GM10266 (cell line): ENCODE measurements around the gene TGFB2.

ENCODE experiments used
- DNase-seq: peaks from one replicate; pipeline ENCODE4 v3.0.0; 2012; ENCODE audit errors: extremely low spot score
- CTCF ChIP-seq: IDR thresholded peaks from 2 replicates; pipeline ENCODE4 v1.5.1; 2012; ENCODE audit warnings: mild to moderate bottlenecking, low read depth; ENCODE audit not compliant: control insufficient read depth, insufficient read depth; ENCODE audit errors: missing control alignments

The TGFB2 gene

GRCh38 chr1:218402786-218403120, 57.6 kb downstream of the TGFB2 start:
- no peak for DNase-seq
- no peak for TF ChIP-seq CTCF

GRCh38 chr1:218403300-218403699, 58.2 kb downstream of the TGFB2 start:
- DNase-seq, result no peak
- TF ChIP-seq CTCF, result no peak

- no peak for TF ChIP-seq CTCF
- no peak for DNase-seq
Measured at GRCh38 chr1:218407630-218408029, 62.5 kb downstream of the TGFB2 start.

GRCh38 chr1:218408135-218408534, 63.0 kb downstream of the TGFB2 start:
- no peak for DNase-seq

GRCh38 chr1:218408942-218409341, 63.8 kb downstream of the TGFB2 start:
- no peak for DNase-seq
- no peak for TF ChIP-seq CTCF

More at GRCh38 chr1:218408135-218408534, 63.0 kb downstream of the TGFB2 start:
- TF ChIP-seq CTCF, result no peak

- no peak for TF ChIP-seq CTCF
- no peak for DNase-seq
Measured at GRCh38 chr1:218409946-218410510, 64.9 kb downstream of the TGFB2 start.

GRCh38 chr1:218411101-218411500, 66.0 kb downstream of the TGFB2 start:
- TF ChIP-seq CTCF, result no peak
- DNase-seq, result no peak
